DND-41 (cell line): ENCODE data around the gene PSMC3.

Experiments used
- CTCF ChIP-seq: IDR thresholded peaks from 2 replicates; pipeline ENCODE4 v1.5.1; 2012; ENCODE audit warnings: borderline replicate concordance, low read length, moderate library complexity, mild to moderate bottlenecking; ENCODE audit not compliant: poor library complexity, severe bottlenecking; ENCODE audit errors: extremely low read depth
- EZH2 ChIP-seq: IDR thresholded peaks from 3 replicates; pipeline ENCODE4 v1.6.1; 2012; ENCODE audit warnings: borderline replicate concordance, low read depth, mild to moderate bottlenecking, moderate library complexity, low read length, inconsistent platforms; ENCODE audit not compliant: severe bottlenecking

- no peak for TF ChIP-seq EZH2
- TF ChIP-seq CTCF = no peak
Observed at GRCh38 chr11:47394050-47394321, 32.3 kb downstream of the PSMC3 start.
